Transverse colon (tissue), 4 donors: ENCODE data around the gene DBI. TPM values are rescaled to one million over a fixed set of nuclear protein-coding genes. Genes with fewer than 3 reads are reported as not detected.

Source experiments
- DNase-seq: peaks from one replicate; pipeline ENCODE4 v3.0.0-alpha.2; 2019
- H3K27ac ChIP-seq, 4 donors: fragments of 200-600 bp; sonication (generic); 2 replicates each; pipeline ENCODE4 v1.5.1; 2016 to 2018; ENCODE audit warnings: inconsistent platforms in 4 of 4
- H3K27me3 ChIP-seq: fragments of 200-600 bp; sonication (generic); 2 replicates; pipeline ENCODE4 v1.5.1; 2017; ENCODE audit warnings: inconsistent platforms
- H3K36me3 ChIP-seq, 4 donors: fragments of 200-600 bp; sonication (generic); 2 replicates each; pipeline ENCODE4 v1.5.1; 2017 to 2019; ENCODE audit warnings: inconsistent platforms in 4 of 4
- H3K4me1 ChIP-seq, 4 donors: fragments of 200-600 bp; sonication (generic); 2 replicates each; pipeline ENCODE4 v1.5.1; 2017 to 2020; ENCODE audit warnings: inconsistent platforms in 4 of 4
- H3K4me3 ChIP-seq, 4 donors: fragments of 200-600 bp; sonication (generic); 1 replicate in 1 of 4; 2 replicates in 3 of 4; pipeline versions ENCODE4 v1.5.1 to v1.6.1; 2017 to 2019; ENCODE audit warnings: inconsistent platforms in 4 of 4
- H3K9me3 ChIP-seq, 2 donors: fragments of 200-600 bp; sonication (generic); 2 replicates each; pipeline ENCODE4 v1.5.1; 2017 to 2019; ENCODE audit warnings: inconsistent platforms in 2 of 2
- CTCF ChIP-seq, 5 experiments: fragments of 200-600 bp in 3 of 5; fragments of 450-650 bp in 2 of 5; sonication (generic) in 3 of 5; IDR thresholded peaks; 1 replicate in 2 of 5; 2 replicates in 3 of 5; pipeline ENCODE4 v1.5.1; 2016 to 2017; ENCODE audit warnings: antibody characterized with exemption in 5 of 5, inconsistent platforms in 3 of 5, mild to moderate bottlenecking in 2 of 5, moderate library complexity in 1 of 5
- EP300 ChIP-seq: sonication (generic); formaldehyde crosslinking; IDR thresholded peaks from one replicate; pipeline ENCODE4 v1.6.1; 2017; ENCODE audit warnings: antibody characterized with exemption, low read depth
- POLR2A ChIP-seq: fragments of 450-650 bp; IDR thresholded peaks from one replicate; pipeline ENCODE4 v1.6.1; 2016; ENCODE audit warnings: antibody characterized with exemption, mild to moderate bottlenecking, moderate library complexity
- POLR2AphosphoS5 ChIP-seq, 3 donors: sonication (generic); formaldehyde crosslinking; IDR thresholded peaks; one replicate each; pipeline ENCODE4 v1.6.1; 2016; ENCODE audit warnings: antibody characterized with exemption in 3 of 3
- WGBS, 2 donors: methylation state at CpG; one replicate each; pipeline ENCODE4 v1.1.5; 2018; ENCODE audit warnings: low coverage in 1 of 2; 5-methylcytosine and 5-hydroxymethylcytosine counted together
- in situ Hi-C, 4 donors: fragments of 200-750 bp; cut with MboI; loops; one replicate each; pipeline versions ENCODE4 v1.15.0 to v1.15.1; 2017; ENCODE audit warnings: low sequenced_read_pairs in 3 of 4, low pct_ligation_motif_present in 1 of 4, low pct_unique_long_range_greater_than_20kb in 1 of 4
- intact Hi-C: fragments of 100-400 bp; cut with DNase I; formaldehyde crosslinking; loops from one replicate; pipeline ENCODE4 v1.15.1; 2023; ENCODE audit warnings: low total_unique reads
- total RNA-seq, 4 donors: library from RNA; depleted of rRNA; stranded (reverse); fragments of >200 nt; gene quantifications; one replicate each; pipeline ENCODE4 v1.1.0, GENCODE V29; 2016

Gene DBI
- total RNA-seq, 4 donors from 2014 or later = 33.8 to 212 (median 149) TPM

DNA sequence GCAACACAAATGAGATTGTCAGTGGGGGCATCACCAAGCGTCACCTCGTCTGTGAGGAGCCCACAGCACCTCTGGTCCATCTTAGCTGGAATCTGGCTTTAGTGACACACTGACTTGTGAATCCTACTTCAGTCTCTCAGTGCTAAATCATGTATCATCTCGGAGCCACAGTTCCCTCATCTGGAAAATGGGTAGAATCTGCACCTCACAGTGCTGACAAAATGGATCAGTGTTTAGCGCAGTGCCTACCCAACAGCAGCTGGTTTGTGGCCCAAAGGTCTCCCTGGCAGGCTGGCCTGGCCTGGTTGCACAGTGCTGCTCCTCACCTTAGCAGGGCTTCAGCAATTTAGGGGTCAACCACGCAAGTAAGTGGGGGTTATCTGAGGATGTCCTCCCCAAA, 10.0 kb downstream of the DBI start:
- 96% methylated on average over 5 of the region's 5 CpGs; no CpG with 5 or more reads in 1 of the 2 donors for WGBS, 2 donors
- H3K27ac ChIP-seq = no peak overlapping the region
- H3K4me1 ChIP-seq = no peaks in the 10 kb centered on the region
- no peaks in the 10 kb centered on the region for H3K9me3 ChIP-seq
- no peak overlapping the region for H3K4me3 ChIP-seq
- H3K27me3 ChIP-seq = no peaks in the 10 kb centered on the region
- DNase-seq = no peak
- H3K36me3 ChIP-seq = peaks cover 0 to 22% (median 9%) of the 10 kb centered on the region in 4 donors
- in situ Hi-C loops = no loop called here
- TF ChIP-seq POLR2A (no peak), POLR2AphosphoS5 (IDR thresholded peaks at IDR 0.05) (no peak), EP300 (no peak), CTCF (IDR thresholded peaks at IDR 0.05) (no peak)
- intact Hi-C loops = no loop called here

GRCh38 chr2:119377294-119377992, 10.7 kb downstream of the DBI start:
- in situ Hi-C loops (no loop called here), intact Hi-C loops (no loop called here)
- DNase-seq = no peak
- Histone ChIP-seq H3K27me3 (no peaks in the 10 kb centered on the region), H3K9me3 (no peaks in the 10 kb centered on the region), H3K36me3 (peaks cover 0 to 16% (median 6%) of the 10 kb centered on the region in 4 donors), H3K4me3 (no peak overlapping the region), H3K27ac (no peak overlapping the region), H3K4me1 (no peaks in the 10 kb centered on the region)
- WGBS, 2 donors = 83 to 86% methylated on average over 6 to 7 of the region's 7 CpGs
- TF ChIP-seq EP300 = no peak
- no peak for TF ChIP-seq POLR2AphosphoS5 (IDR thresholded peaks at IDR 0.05)
- no peak for TF ChIP-seq POLR2A
- no peak for TF ChIP-seq CTCF (IDR thresholded peaks at IDR 0.05)

- intact Hi-C loops = no loop called here
- peaks cover 0 to 11% (median 3%) of the 10 kb centered on the region in 4 donors for H3K36me3 ChIP-seq
- no peak overlapping the region for H3K27ac ChIP-seq
These were observed 11.2 kb downstream of the DBI start for GRCh38 chr2:119377993-119378345.

DNA sequence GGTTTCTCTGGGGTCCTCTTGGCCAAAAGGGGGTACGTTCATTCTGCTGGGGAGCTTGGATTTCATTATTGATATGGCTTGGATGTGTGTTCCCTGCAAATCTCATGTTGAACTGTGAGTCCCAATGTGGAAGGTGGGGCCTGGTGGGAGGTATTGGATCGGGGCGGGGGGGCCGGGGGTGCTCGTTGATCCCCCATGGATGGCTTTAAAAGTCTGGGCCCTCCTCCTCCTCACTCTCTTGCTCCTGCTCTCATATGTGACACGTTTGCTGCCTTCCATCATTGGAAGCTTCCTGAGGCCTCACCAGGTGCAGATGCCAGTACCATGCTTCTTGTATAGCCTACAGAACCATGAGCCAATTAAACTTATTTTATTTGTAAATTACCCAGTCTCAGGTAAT, 11.8 kb downstream of the DBI start:
- Histone ChIP-seq H3K27me3 (no peaks in the 10 kb centered on the region), H3K4me3 (no peak overlapping the region), H3K36me3 (peaks cover 0 to 5% (median under 1%) of the 10 kb centered on the region in 4 donors), H3K4me1 (no peaks in the 10 kb centered on the region), H3K9me3 (no peaks in the 10 kb centered on the region), H3K27ac (no peak overlapping the region)
- no peak for TF ChIP-seq EP300
- TF ChIP-seq POLR2AphosphoS5 (IDR thresholded peaks at IDR 0.05) = no peak
- no peak for TF ChIP-seq CTCF (IDR thresholded peaks at IDR 0.05)
- no peak for TF ChIP-seq POLR2A
- no peak for DNase-seq
- in situ Hi-C loops = no loop called here
- 85 to 92% methylated on average over 2 to 6 of the region's 6 CpGs for WGBS, 2 donors
- intact Hi-C loops = no loop called here

More at GRCh38 chr2:119377993-119378345, 11.2 kb downstream of the DBI start:
- no peaks in the 10 kb centered on the region for H3K9me3 ChIP-seq
- H3K27me3 ChIP-seq = no peaks in the 10 kb centered on the region
- no peaks in the 10 kb centered on the region for H3K4me1 ChIP-seq
- no peak overlapping the region for H3K4me3 ChIP-seq
- TF ChIP-seq EP300 (no peak), POLR2AphosphoS5 (IDR thresholded peaks at IDR 0.05) (no peak), POLR2A (no peak), CTCF (IDR thresholded peaks at IDR 0.05) (no peak)
- DNase-seq = no peak
- WGBS, 2 donors = 39 to 76% methylated on average over 3 to 5 of the region's 5 CpGs
- in situ Hi-C loops = no loop called here
